ENCODE data around the gene HIVEP2. TPM values are rescaled to one million over a fixed set of nuclear protein-coding genes. Genes with fewer than 3 reads are reported as not detected.

HIVEP2 gene
- total and polyA plus RNA-seq, 4 donors: 3.0 to 23.8 (median 11.2) TPM

DNA sequence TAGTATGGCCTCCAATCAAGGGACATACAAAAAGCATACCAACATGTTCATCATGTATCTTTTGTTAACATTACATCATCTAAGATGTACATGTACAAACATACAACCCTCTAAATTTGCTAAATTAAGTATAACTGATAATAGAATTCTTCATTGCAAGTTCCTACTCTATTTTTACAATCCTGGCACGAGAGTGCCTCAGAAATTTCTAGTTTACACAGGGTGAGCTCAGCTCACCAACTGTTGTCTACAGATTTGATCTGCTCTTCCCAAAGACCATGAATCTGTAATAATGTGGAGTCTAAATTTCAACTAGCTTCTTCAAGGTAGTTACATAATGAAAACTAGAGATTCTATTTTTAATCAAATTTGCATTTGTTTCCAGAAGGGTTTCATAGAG is 179.7 kb downstream of the HIVEP2 start:
- no peaks in the 10 kb centered on the region for H3K9me3 ChIP-seq (ENCODE audit: control insufficient read depth in 4 of 4, insufficient read depth in 3 of 4, low read length in 3 of 4)
- H3K4me1 ChIP-seq (ENCODE audit: control insufficient read depth in 5 of 5, insufficient read depth in 5 of 5, low read length in 5 of 5): peaks cover 0 to 3% (median 0%) of the 10 kb centered on the region in 5 donors
- 93 to 95% methylated on average over 1 of the region's 1 CpG for WGBS, 2 donors
- ATAC-seq (ENCODE audit: insufficient read depth, low FRiP score) (no peak), DNase-seq (no peak)
- H3K9ac ChIP-seq (ENCODE audit: insufficient read depth in 1 of 2, low read length in 2 of 2): no peak overlapping the region
- H3K4me3 ChIP-seq: no peak overlapping the region
- H3K27ac ChIP-seq (ENCODE audit: low read depth in 1 of 2, low read length in 1 of 2): no peak overlapping the region
- TF ChIP-seq, protein P1, sequence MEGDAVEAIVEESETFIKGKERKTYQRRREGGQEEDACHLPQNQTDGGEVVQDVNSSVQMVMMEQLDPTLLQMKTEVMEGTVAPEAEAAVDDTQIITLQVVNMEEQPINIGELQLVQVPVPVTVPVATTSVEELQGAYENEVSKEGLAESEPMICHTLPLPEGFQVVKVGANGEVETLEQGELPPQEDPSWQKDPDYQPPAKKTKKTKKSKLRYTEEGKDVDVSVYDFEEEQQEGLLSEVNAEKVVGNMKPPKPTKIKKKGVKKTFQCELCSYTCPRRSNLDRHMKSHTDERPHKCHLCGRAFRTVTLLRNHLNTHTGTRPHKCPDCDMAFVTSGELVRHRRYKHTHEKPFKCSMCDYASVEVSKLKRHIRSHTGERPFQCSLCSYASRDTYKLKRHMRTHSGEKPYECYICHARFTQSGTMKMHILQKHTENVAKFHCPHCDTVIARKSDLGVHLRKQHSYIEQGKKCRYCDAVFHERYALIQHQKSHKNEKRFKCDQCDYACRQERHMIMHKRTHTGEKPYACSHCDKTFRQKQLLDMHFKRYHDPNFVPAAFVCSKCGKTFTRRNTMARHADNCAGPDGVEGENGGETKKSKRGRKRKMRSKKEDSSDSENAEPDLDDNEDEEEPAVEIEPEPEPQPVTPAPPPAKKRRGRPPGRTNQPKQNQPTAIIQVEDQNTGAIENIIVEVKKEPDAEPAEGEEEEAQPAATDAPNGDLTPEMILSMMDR (IDR thresholded peaks at IDR 0.05; ENCODE audit: control extremely low read depth, extremely low read depth): no peak
- peaks cover 6 to 23% (median 9%) of the 10 kb centered on the region in 4 donors for H3K36me3 ChIP-seq (ENCODE audit: control insufficient read depth in 4 of 4, insufficient read depth in 4 of 4, low read length in 4 of 4)
- no peaks in the 10 kb centered on the region for H3K27me3 ChIP-seq (ENCODE audit: control insufficient read depth in 3 of 3, insufficient read depth in 3 of 3, low read length in 2 of 3)

DNA sequence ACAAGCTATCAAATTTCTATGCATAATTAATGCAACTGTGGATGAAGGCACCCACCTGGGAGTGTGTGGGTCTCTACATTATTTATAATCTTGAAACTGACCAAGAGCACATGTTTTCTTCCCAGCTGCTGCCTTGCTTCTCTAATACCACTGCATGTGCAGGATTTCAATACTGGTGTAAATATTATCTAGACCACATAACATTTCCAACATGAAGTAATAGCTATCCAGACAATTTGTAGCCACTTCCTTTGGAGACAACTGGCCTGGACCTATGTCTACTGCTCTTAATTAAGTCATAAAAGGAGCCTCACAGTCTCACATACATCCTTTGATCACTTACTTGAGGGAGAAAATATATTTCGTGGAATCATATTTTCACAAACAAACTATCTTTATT is 180.7 kb downstream of the HIVEP2 start:
- WGBS, 2 donors: 94 to 98% methylated on average over 1 of the region's 1 CpG
- peak in 2 of 3 donors; percentile 8 to 10 for DNase-seq

DNA sequence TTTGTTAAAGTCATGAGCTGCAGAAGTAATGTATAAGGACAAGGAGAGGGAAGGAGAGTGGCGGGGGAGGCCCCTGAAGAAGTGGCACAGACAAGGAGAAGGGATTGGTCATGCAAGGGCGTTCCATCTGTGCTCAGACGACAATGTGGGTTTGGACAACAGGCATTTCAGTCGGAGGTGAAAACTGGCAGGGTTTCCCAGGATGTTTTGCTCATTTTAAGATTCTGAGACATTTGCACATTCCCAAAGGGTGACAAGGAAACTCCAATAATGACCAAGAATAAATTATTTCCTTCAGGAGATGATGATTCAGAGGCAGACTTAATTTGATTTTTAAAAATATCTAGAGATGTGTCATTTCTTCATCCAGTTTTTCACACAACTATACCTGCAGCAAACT is 181.8 kb downstream of the HIVEP2 start:
- Histone ChIP-seq H3K9me3 (ENCODE audit: control insufficient read depth in 4 of 4, insufficient read depth in 3 of 4, low read length in 3 of 4) (no peaks in the 10 kb centered on the region), H3K27ac (ENCODE audit: low read depth in 1 of 2, low read length in 1 of 2) (no peak overlapping the region), H3K36me3 (ENCODE audit: control insufficient read depth in 4 of 4, insufficient read depth in 4 of 4, low read length in 4 of 4) (peaks cover 8 to 25% (median 15%) of the 10 kb centered on the region in 4 donors), H3K27me3 (ENCODE audit: control insufficient read depth in 3 of 3, insufficient read depth in 3 of 3, low read length in 2 of 3) (no peaks in the 10 kb centered on the region), H3K9ac (ENCODE audit: insufficient read depth in 1 of 2, low read length in 2 of 2) (no peak overlapping the region), H3K4me3 (no peak overlapping the region), H3K4me1 (ENCODE audit: control insufficient read depth in 5 of 5, insufficient read depth in 5 of 5, low read length in 5 of 5) (peaks cover 0 to 3% (median 0%) of the 10 kb centered on the region in 5 donors)
- ATAC-seq (ENCODE audit: insufficient read depth, low FRiP score) (no peak), DNase-seq (no peak)
- TF ChIP-seq, protein P1 (IDR thresholded peaks at IDR 0.05; ENCODE audit: control extremely low read depth, extremely low read depth): no peak
- 88 to 94% methylated on average over 4 of the region's 4 CpGs for WGBS, 2 donors

More for the DNA sequence above, 180.7 kb downstream of the HIVEP2 start:
- peaks cover 0 to 3% (median 0%) of the 10 kb centered on the region in 5 donors for H3K4me1 ChIP-seq (ENCODE audit: control insufficient read depth in 5 of 5, insufficient read depth in 5 of 5, low read length in 5 of 5)
- ATAC-seq (ENCODE audit: insufficient read depth, low FRiP score): no peak
- peaks cover 7 to 25% (median 13%) of the 10 kb centered on the region in 4 donors for H3K36me3 ChIP-seq (ENCODE audit: control insufficient read depth in 4 of 4, insufficient read depth in 4 of 4, low read length in 4 of 4)
- H3K4me3 ChIP-seq: no peak overlapping the region
- H3K27ac ChIP-seq (ENCODE audit: low read depth in 1 of 2, low read length in 1 of 2): no peak overlapping the region
- TF ChIP-seq, protein P1 (IDR thresholded peaks at IDR 0.05; ENCODE audit: control extremely low read depth, extremely low read depth): no peak
- no peaks in the 10 kb centered on the region for H3K27me3 ChIP-seq (ENCODE audit: control insufficient read depth in 3 of 3, insufficient read depth in 3 of 3, low read length in 2 of 3)
- no peaks in the 10 kb centered on the region for H3K9me3 ChIP-seq (ENCODE audit: control insufficient read depth in 4 of 4, insufficient read depth in 3 of 4, low read length in 3 of 4)
- no peak overlapping the region for H3K9ac ChIP-seq (ENCODE audit: insufficient read depth in 1 of 2, low read length in 2 of 2)

DNA sequence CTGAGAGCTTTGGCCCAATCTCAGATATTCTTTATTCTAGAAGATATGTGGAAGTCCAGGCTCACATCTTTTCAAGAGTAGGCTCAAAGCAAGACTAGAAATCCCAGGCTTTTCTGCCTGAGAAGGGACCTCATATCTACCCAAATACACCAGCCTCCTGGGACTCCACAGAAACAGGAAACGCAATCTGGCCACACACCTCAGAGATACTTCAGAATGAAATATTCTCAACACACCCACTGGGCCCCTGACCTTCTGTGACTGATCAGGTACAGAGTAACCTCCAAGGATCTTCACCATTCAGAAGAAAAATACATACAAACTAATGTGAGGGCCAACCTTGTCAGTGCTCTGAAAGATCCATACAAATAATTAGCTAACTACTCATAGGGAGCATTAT is 183.2 kb downstream of the HIVEP2 start:
- no peak overlapping the region for H3K27ac ChIP-seq (ENCODE audit: low read depth in 1 of 2, low read length in 1 of 2)
- H3K36me3 ChIP-seq (ENCODE audit: control insufficient read depth in 4 of 4, insufficient read depth in 4 of 4, low read length in 4 of 4): peaks cover 8 to 25% (median 19%) of the 10 kb centered on the region in 4 donors
- WGBS, 2 donors: 88 to 96% methylated on average over 1 of the region's 1 CpG
- DNase-seq: no peak
- H3K9ac ChIP-seq (ENCODE audit: insufficient read depth in 1 of 2, low read length in 2 of 2): no peak overlapping the region
- no peak overlapping the region for H3K4me3 ChIP-seq
- peaks cover 0 to 1% (median 0%) of the 10 kb centered on the region in 4 donors for H3K9me3 ChIP-seq (ENCODE audit: control insufficient read depth in 4 of 4, insufficient read depth in 3 of 4, low read length in 3 of 4)
- no peaks in the 10 kb centered on the region for H3K27me3 ChIP-seq (ENCODE audit: control insufficient read depth in 3 of 3, insufficient read depth in 3 of 3, low read length in 2 of 3)
- peaks cover 0 to 3% (median 0%) of the 10 kb centered on the region in 5 donors for H3K4me1 ChIP-seq (ENCODE audit: control insufficient read depth in 5 of 5, insufficient read depth in 5 of 5, low read length in 5 of 5)
- TF ChIP-seq, protein P1 (IDR thresholded peaks at IDR 0.05; ENCODE audit: control extremely low read depth, extremely low read depth): no peak
- ATAC-seq (ENCODE audit: insufficient read depth, low FRiP score): no peak

Data from lung (tissue), 12 donors.